ENCODE data around the gene HSPB8.

Gene HSPB8

GRCh38 chr12:119222222-119222951, 43.7 kb downstream of the HSPB8 start:
- FAIRE-seq: no peak
- TF ChIP-seq TAF1 (IDR thresholded peaks at IDR 0.05; ENCODE audit: low read depth, low read length) (no peak), SPI1 (IDR thresholded peaks at IDR 0.05; ENCODE audit: low read depth, low read length) (no peak), POLR2AphosphoS5 (IDR thresholded peaks at IDR 0.05; ENCODE audit: low read depth, low read length) (no peak), POLR2A (IDR thresholded peaks at IDR 0.05; ENCODE audit: low read depth, low read length) (no peak), PAX5 (IDR thresholded peaks at IDR 0.05; ENCODE audit: insufficient read depth, low read length, severe bottlenecking) (no peak), POU2F2 (IDR thresholded peaks at IDR 0.05; ENCODE audit: low read depth, low read length) (no peak)

DNA sequence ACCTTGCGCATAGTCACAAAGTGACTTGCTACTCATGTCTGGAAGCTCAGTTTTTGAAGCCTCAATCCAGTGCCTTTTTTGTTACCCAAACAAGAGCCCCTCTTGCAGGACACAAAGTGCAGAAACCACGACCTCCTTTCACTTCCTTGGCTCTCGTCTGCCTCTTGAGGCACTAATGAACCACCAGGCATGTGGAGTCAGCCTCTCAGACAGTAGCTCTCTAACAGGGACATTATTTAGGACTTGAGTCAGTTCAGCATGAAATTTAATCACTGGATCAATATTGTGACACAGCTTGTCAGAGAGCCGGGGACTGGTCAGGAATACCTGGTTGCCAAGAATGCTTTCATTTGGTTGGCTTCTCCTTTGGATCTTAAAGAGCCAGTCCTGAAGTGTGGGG, 46.7 kb downstream of the HSPB8 start:
- no peak for FAIRE-seq
- DNase-seq (ENCODE audit: insufficient read length, low spot score): no peak
- TF ChIP-seq POLR2AphosphoS5 (IDR thresholded peaks at IDR 0.05; ENCODE audit: low read depth, low read length) (no peak), TAF1 (IDR thresholded peaks at IDR 0.05; ENCODE audit: low read depth, low read length) (no peak), POLR2A (IDR thresholded peaks at IDR 0.05; ENCODE audit: low read depth, low read length) (no peak), POU2F2 (IDR thresholded peaks at IDR 0.05; ENCODE audit: low read depth, low read length) (no peak), PAX5 (IDR thresholded peaks at IDR 0.05; ENCODE audit: insufficient read depth, low read length, severe bottlenecking) (no peak), SPI1 (IDR thresholded peaks at IDR 0.05; ENCODE audit: low read depth, low read length) (no peak)

More at GRCh38 chr12:119222222-119222951, 43.7 kb downstream of the HSPB8 start:
- no peak for DNase-seq (ENCODE audit: insufficient read length, low spot score)

DNA sequence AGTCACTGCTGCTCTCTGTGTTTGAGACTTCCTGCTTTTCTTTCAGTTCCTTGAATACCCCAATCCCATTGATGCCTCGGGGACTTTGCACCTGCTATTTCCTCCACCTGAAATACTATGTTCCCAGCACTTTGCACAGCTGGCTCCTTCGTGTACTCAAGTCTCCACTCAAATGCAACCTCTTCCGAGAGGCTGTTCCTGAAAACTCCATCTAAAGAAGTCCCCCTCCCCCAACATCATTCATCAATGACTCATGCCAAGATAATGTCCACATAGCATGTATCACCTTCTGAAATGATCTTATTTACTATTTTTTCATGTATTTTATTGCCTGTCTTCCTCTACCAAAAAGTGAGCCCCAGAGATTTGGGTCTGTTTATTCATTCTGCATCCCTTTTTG, 48.6 kb downstream of the HSPB8 start:
- no peak for TF ChIP-seq PAX5 (IDR thresholded peaks at IDR 0.05; ENCODE audit: insufficient read depth, low read length, severe bottlenecking)
- TF ChIP-seq SPI1 (IDR thresholded peaks at IDR 0.05; ENCODE audit: low read depth, low read length): no peak
- no peak for TF ChIP-seq TAF1 (IDR thresholded peaks at IDR 0.05; ENCODE audit: low read depth, low read length)
- no peak for TF ChIP-seq POLR2A (IDR thresholded peaks at IDR 0.05; ENCODE audit: low read depth, low read length)
- no peak for TF ChIP-seq POLR2AphosphoS5 (IDR thresholded peaks at IDR 0.05; ENCODE audit: low read depth, low read length)
- no peak for TF ChIP-seq POU2F2 (IDR thresholded peaks at IDR 0.05; ENCODE audit: low read depth, low read length)
- no peak for FAIRE-seq
- DNase-seq (ENCODE audit: insufficient read length, low spot score): no peak

- TF ChIP-seq TAF1 (IDR thresholded peaks at IDR 0.05; ENCODE audit: low read depth, low read length): no peak
- TF ChIP-seq POU2F2 (IDR thresholded peaks at IDR 0.05; ENCODE audit: low read depth, low read length): no peak
- no peak for TF ChIP-seq SPI1 (IDR thresholded peaks at IDR 0.05; ENCODE audit: low read depth, low read length)
- TF ChIP-seq POLR2A (IDR thresholded peaks at IDR 0.05; ENCODE audit: low read depth, low read length): no peak
- no peak for TF ChIP-seq POLR2AphosphoS5 (IDR thresholded peaks at IDR 0.05; ENCODE audit: low read depth, low read length)
- TF ChIP-seq PAX5 (IDR thresholded peaks at IDR 0.05; ENCODE audit: insufficient read depth, low read length, severe bottlenecking): no peak
- DNase-seq (ENCODE audit: insufficient read length, low spot score) (no peak), FAIRE-seq (no peak)
These were observed 50.5 kb downstream of the HSPB8 start for GRCh38 chr12:119229205-119229604.

DNA sequence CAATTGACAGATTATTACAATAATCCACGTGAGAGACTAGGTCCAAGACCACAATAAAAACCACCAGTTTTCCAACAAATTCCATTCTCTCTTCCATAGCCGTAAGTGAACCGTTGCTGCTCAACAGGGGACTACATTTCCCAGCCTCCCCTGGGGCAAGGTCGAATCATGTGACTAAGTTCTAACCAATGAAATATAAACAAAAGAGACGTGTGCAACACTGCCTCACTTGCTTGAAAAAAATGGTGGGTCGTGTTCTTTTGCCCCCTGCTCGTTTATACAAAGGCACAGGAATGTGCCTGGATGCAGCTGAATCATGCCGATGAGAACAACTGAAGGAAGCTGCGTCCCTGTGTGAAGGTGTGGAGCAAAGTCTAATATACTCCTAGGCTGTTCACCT, 51.1 kb downstream of the HSPB8 start:
- no peak for FAIRE-seq
- no peak for DNase-seq (ENCODE audit: insufficient read length, low spot score)

GRCh38 chr12:119230807-119231206, 52.1 kb downstream of the HSPB8 start:
- DNase-seq (ENCODE audit: insufficient read length, low spot score) (no peak), FAIRE-seq (no peak)
- TF ChIP-seq SPI1 (IDR thresholded peaks at IDR 0.05; ENCODE audit: low read depth, low read length): no peak
- TF ChIP-seq POLR2A (IDR thresholded peaks at IDR 0.05; ENCODE audit: low read depth, low read length): no peak
- TF ChIP-seq TAF1 (IDR thresholded peaks at IDR 0.05; ENCODE audit: low read depth, low read length): no peak
- no peak for TF ChIP-seq POLR2AphosphoS5 (IDR thresholded peaks at IDR 0.05; ENCODE audit: low read depth, low read length)
- no peak for TF ChIP-seq POU2F2 (IDR thresholded peaks at IDR 0.05; ENCODE audit: low read depth, low read length)
- TF ChIP-seq PAX5 (IDR thresholded peaks at IDR 0.05; ENCODE audit: insufficient read depth, low read length, severe bottlenecking): no peak

More for the DNA sequence above, 51.1 kb downstream of the HSPB8 start:
- no peak for TF ChIP-seq TAF1 (IDR thresholded peaks at IDR 0.05; ENCODE audit: low read depth, low read length)
- no peak for TF ChIP-seq POLR2AphosphoS5 (IDR thresholded peaks at IDR 0.05; ENCODE audit: low read depth, low read length)
- no peak for TF ChIP-seq POLR2A (IDR thresholded peaks at IDR 0.05; ENCODE audit: low read depth, low read length)
- TF ChIP-seq POU2F2 (IDR thresholded peaks at IDR 0.05; ENCODE audit: low read depth, low read length): no peak
- no peak for TF ChIP-seq PAX5 (IDR thresholded peaks at IDR 0.05; ENCODE audit: insufficient read depth, low read length, severe bottlenecking)
- TF ChIP-seq SPI1 (IDR thresholded peaks at IDR 0.05; ENCODE audit: low read depth, low read length): no peak

DNA sequence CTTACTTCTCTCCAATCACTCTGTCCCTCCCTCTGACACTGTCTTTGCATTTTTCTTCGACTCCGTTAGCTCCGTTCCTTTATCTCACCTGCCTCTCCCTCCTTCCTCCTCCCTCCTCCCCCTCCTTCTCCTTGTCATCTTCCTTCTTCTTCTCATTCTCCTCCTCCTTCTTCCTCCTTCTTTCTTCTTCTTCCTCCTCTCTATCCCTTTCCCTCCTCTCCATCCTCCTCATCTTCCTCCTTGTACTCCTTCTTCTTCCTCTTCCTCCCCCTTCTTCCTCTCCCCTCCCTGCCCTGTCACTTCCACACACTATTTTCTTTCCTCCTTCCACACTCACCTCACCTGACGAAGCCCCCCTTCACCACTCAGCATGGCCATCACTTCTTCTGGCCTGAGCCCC, 53.0 kb downstream of the HSPB8 start:
- FAIRE-seq: no peak
- TF ChIP-seq POLR2A (IDR thresholded peaks at IDR 0.05; ENCODE audit: low read depth, low read length): no peak
- no peak for TF ChIP-seq POLR2AphosphoS5 (IDR thresholded peaks at IDR 0.05; ENCODE audit: low read depth, low read length)
- no peak for TF ChIP-seq POU2F2 (IDR thresholded peaks at IDR 0.05; ENCODE audit: low read depth, low read length)
- no peak for TF ChIP-seq PAX5 (IDR thresholded peaks at IDR 0.05; ENCODE audit: insufficient read depth, low read length, severe bottlenecking)
- TF ChIP-seq TAF1 (IDR thresholded peaks at IDR 0.05; ENCODE audit: low read depth, low read length): no peak
- TF ChIP-seq SPI1 (IDR thresholded peaks at IDR 0.05; ENCODE audit: low read depth, low read length): no peak
- no peak for DNase-seq (ENCODE audit: insufficient read length, low spot score)

DNA sequence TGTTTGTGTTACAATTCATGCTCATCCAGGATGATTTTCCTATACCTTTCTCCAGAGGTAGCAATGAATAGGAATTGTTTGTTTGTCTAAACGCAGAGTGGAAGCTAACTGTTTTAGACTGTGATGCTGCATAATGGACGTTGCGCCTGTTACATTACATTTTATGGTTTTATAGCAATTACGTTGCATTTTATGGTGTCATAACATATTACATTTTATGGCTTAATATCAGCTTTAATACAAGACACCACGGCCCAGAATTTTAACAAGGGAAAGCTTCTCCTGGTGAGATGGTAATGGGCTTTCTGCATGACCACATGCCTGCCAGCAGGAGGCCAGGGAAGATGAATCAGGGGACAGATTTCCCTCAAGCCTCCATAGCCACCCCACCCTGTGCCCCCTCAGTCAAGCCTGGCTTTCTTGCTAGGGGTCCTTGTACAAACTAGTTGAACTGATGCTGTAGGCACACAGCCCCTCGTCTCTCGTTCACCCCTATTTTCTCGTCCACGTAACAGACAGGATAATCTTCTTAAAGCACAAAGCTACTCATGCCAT, 56.5 kb downstream of the HSPB8 start:
- FAIRE-seq: no peak
- TF ChIP-seq POLR2A (IDR thresholded peaks at IDR 0.05; ENCODE audit: low read depth, low read length) (no peak), SPI1 (IDR thresholded peaks at IDR 0.05; ENCODE audit: low read depth, low read length) (no peak), POLR2AphosphoS5 (IDR thresholded peaks at IDR 0.05; ENCODE audit: low read depth, low read length) (no peak), PAX5 (IDR thresholded peaks at IDR 0.05; ENCODE audit: insufficient read depth, low read length, severe bottlenecking) (no peak), POU2F2 (IDR thresholded peaks at IDR 0.05; ENCODE audit: low read depth, low read length) (no peak), TAF1 (IDR thresholded peaks at IDR 0.05; ENCODE audit: low read depth, low read length) (no peak)
- no peak for DNase-seq (ENCODE audit: insufficient read length, low spot score)

- DNase-seq (ENCODE audit: insufficient read length, low spot score) (no peak), FAIRE-seq (no peak)
- TF ChIP-seq POU2F2 (IDR thresholded peaks at IDR 0.05; ENCODE audit: low read depth, low read length): no peak
- no peak for TF ChIP-seq PAX5 (IDR thresholded peaks at IDR 0.05; ENCODE audit: insufficient read depth, low read length, severe bottlenecking)
- TF ChIP-seq SPI1 (IDR thresholded peaks at IDR 0.05; ENCODE audit: low read depth, low read length): no peak
- no peak for TF ChIP-seq POLR2AphosphoS5 (IDR thresholded peaks at IDR 0.05; ENCODE audit: low read depth, low read length)
- no peak for TF ChIP-seq POLR2A (IDR thresholded peaks at IDR 0.05; ENCODE audit: low read depth, low read length)
- TF ChIP-seq TAF1 (IDR thresholded peaks at IDR 0.05; ENCODE audit: low read depth, low read length): no peak
These were observed 57.6 kb downstream of the HSPB8 start for GRCh38 chr12:119236372-119236771.
